PFSK-1 (cell line): Measurements from ENCODE around the gene NEURL4.

Source experiments
- FOXP2 ChIP-seq: optimal IDR thresholded peaks from 2 replicates; pipeline ENCODE3; 2011; ENCODE audit warnings: borderline replicate concordance, control low read depth, inconsistent platforms; ENCODE audit not compliant: insufficient read depth; ENCODE audit errors: extremely low read length, extremely low read depth
- POLR2AphosphoS5 ChIP-seq: IDR thresholded peaks from 2 replicates; pipeline ENCODE4 v1.6.1; 2012; ENCODE audit warnings: low read depth, mild to moderate bottlenecking, control low read depth, low read length, moderate library complexity
- SIN3A ChIP-seq: IDR thresholded peaks from 2 replicates; pipeline ENCODE4 v1.6.1; 2012; ENCODE audit warnings: mild to moderate bottlenecking, low read length, moderate library complexity, borderline replicate concordance; ENCODE audit not compliant: insufficient read depth
- TAF1 ChIP-seq: IDR thresholded peaks from 2 replicates; pipeline ENCODE4 v1.6.1; 2012; ENCODE audit warnings: low read length, control low read depth, borderline replicate concordance; ENCODE audit not compliant: insufficient read depth
- TF ChIP-seq, protein P1 (sequence below), 2 experiments: IDR thresholded peaks; 2 replicates each; pipeline versions ENCODE4 v1.6.1 to v1.8.0; 2011 to 2012; ENCODE audit warnings: low read depth in 2 of 2, low read length in 2 of 2, control low read depth in 1 of 2, inconsistent platforms in 1 of 2, mild to moderate bottlenecking in 1 of 2, moderate library complexity in 1 of 2; ENCODE audit not compliant: insufficient read depth in 1 of 2

Gene NEURL4

DNA sequence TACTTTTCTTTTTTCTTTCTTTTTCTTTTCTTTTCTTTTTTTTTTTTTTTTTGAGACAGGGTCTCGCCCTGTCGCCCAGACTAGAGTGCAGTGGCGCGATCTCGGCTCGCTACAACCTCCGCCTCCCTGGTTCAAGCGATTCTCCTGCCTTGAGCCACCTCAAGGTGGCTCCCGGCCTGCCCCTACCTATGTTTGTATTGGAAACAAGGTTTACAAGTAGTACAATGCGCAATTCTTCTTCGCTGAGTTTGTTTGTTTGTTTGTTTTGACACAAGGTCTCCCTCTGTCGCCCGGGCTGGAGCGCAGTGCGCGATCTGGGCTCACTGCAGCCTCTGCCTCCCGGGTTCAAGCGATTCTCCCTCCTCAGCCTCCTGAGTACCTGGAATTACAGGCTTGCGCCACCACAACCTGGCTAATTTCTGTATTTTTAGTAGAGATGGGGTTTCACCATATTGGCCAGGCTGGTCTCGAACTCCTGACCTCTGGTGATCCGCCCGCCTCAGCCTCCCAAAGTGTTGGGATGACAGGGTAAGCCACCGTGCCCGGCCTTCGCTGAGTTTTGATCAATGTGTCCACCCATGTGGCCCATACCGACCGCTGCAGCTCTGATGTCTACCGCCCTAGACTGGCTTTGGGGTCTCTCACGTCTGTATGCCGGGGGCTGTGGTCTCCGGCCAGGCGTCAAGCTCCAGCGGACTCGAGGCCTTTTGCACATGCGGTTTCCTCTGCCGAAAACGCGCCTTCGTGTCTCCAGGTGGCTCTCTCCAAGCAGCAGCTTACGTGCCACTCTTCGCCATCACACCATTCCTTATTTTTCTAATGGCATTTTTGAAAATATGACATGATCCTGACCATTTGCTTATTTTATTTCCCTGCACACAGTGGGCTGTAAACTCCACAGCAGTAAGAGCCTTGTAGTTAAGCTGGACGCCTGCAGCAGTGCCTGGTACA is 33.6 kb downstream of the NEURL4 start:
- TF ChIP-seq SIN3A, result no peak
- no peak for TF ChIP-seq TAF1
- TF ChIP-seq, protein P1, sequence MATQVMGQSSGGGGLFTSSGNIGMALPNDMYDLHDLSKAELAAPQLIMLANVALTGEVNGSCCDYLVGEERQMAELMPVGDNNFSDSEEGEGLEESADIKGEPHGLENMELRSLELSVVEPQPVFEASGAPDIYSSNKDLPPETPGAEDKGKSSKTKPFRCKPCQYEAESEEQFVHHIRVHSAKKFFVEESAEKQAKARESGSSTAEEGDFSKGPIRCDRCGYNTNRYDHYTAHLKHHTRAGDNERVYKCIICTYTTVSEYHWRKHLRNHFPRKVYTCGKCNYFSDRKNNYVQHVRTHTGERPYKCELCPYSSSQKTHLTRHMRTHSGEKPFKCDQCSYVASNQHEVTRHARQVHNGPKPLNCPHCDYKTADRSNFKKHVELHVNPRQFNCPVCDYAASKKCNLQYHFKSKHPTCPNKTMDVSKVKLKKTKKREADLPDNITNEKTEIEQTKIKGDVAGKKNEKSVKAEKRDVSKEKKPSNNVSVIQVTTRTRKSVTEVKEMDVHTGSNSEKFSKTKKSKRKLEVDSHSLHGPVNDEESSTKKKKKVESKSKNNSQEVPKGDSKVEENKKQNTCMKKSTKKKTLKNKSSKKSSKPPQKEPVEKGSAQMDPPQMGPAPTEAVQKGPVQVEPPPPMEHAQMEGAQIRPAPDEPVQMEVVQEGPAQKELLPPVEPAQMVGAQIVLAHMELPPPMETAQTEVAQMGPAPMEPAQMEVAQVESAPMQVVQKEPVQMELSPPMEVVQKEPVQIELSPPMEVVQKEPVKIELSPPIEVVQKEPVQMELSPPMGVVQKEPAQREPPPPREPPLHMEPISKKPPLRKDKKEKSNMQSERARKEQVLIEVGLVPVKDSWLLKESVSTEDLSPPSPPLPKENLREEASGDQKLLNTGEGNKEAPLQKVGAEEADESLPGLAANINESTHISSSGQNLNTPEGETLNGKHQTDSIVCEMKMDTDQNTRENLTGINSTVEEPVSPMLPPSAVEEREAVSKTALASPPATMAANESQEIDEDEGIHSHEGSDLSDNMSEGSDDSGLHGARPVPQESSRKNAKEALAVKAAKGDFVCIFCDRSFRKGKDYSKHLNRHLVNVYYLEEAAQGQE (IDR thresholded peaks at IDR 0.05; ENCODE audit: insufficient read depth in 1 of 2, low read depth in 2 of 2, low read length in 2 of 2), result no peak
- TF ChIP-seq FOXP2, result no peak
- TF ChIP-seq POLR2AphosphoS5, result no peak

DNA sequence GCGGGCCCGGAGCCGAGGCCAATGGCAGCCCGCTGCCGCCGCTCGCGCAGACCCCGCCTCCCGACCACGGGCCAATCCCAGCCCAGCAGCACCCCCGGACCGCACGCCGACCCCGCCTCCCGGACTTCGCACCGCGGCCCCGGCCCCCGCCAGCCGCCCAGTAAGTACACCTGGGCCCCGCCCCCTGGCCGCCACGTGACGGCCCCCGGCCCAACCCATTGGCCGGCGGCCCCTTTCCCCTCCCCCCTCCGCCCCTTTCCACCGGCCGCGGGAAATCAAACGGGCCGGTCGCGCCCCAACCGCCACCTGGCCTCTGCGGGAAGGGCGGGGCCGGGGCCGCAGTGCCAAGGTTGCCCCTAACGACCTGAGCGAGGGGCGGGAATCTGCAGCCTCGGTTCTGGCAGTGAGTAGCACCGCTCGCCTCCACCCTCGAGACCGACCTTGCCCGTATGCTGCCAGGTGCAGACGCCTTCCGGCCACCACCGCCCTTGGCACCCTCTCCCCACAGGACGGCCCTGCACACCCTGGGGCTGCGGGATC is 34.5 kb downstream of the NEURL4 start, which contains the start of gene YBX2:
Gene YBX2 (minus strand): TSS at position 26 of the 540 bp plus-strand sequence. CDS start 139 bp downstream, outside the sequence.
- TF ChIP-seq, protein P1 (IDR thresholded peaks at IDR 0.05; ENCODE audit: insufficient read depth in 1 of 2, low read depth in 2 of 2, low read length in 2 of 2), result no peak
- TF ChIP-seq TAF1 (no peak), SIN3A (no peak), FOXP2 (no peak), POLR2AphosphoS5 (no peak)

DNA sequence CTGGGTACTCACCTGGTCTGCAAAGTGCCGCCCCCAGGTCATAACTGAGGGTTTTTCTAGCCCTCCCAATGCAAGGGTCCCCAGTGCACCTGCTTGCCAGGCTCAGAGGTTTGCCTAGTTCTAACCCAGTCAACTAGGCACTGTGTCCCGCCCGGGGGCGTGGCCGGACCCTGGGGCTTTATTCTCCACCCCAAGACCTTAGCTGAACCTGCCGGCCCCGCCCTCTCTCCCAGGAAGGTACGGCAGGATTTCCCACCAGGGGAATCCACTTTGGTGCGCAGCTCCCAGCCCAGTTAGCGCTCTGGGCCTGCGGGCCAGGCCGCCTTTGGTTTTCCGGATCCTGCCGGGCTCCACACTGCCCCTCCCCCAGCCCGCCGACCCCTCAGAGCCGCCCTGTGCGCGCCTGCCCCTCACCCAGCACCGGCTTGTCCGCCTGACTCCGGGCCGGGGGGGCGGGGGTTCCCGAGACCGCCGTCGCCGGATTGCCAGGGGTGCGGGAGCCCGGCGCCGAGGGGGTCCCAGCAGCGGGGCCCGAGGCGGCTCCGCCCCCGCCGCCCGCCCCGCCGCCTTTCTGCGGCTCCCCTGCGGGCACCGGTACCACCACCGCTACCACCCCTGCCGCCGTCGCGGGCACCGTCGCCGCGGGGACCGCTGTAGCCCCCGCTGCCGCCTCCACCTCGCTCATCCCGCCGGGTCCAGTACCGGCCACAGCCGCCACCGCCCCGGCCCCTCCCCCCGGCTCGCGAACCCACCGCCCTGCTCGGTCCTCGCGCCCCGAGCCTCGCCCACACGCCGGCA is 35.1 kb downstream of the NEURL4 start:
- TF ChIP-seq POLR2AphosphoS5 (no peak), FOXP2 (no peak), TAF1 (no peak)
- TF ChIP-seq, protein P1 (IDR thresholded peaks at IDR 0.05; ENCODE audit: insufficient read depth in 1 of 2, low read depth in 2 of 2, low read length in 2 of 2), result no peak

DNA sequence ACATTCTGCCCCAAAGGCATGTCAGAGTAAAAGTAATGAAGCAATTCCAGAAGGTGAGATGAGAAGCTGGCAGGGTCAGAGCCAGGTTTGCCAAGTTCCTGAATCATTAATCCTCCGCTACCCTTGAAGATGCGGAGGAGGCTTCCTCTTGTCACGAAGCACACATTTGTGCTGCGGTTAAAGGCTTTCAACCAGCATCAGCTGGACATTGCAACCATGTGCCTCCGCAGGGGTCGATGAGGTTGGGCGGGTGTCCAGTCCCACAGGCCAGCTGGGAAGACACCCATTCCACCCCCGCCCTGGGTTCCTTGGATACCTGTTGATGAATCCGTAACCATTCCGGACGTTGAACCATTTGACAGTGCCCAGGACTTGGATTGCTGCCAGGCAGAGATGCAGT is 36.0 kb downstream of the NEURL4 start:
- TF ChIP-seq, protein P1 (IDR thresholded peaks at IDR 0.05; ENCODE audit: insufficient read depth in 1 of 2, low read depth in 2 of 2, low read length in 2 of 2), result no peak
- no peak for TF ChIP-seq TAF1
- TF ChIP-seq SIN3A, result 0 out of 2 replicates have a peak, but pooled peaks have one; percentile 28
- TF ChIP-seq POLR2AphosphoS5, result no peak
- TF ChIP-seq FOXP2, result no peak
